Keratinocyte (primary cell): ENCODE data around the gene RNF13. TPM values are rescaled to one million over a fixed set of nuclear protein-coding genes. Genes with fewer than 3 reads are reported as not detected.
A peak's percentile ranks its signal among the peaks of the same experiment; 100 is the strongest.

Experiments
- DNase-seq: peaks from one replicate; pipeline ENCODE4 v3.0.0-alpha.2; 2011; ENCODE audit warnings: low read depth, missing footprints, low spot score
- FAIRE-seq: peaks from 2 replicates; lab custom pipeline; 2011; peaks lifted over from hg19 to GRCh38; lab: Jason Lieb, UNC
- H2AFZ ChIP-seq: 2 replicates; pipeline ENCODE4 v1.6.0; 2012; ENCODE audit warnings: low read length, control low read depth, inconsistent platforms; ENCODE audit not compliant: control insufficient read depth
- H3K27ac ChIP-seq: 2 replicates; pipeline ENCODE4 v1.5.1; 2011; ENCODE audit warnings: low read length; ENCODE audit not compliant: control insufficient read depth, insufficient read depth
- H3K27me3 ChIP-seq: 3 replicates; pipeline ENCODE4 v1.6.0; 2011; ENCODE audit warnings: low read length; ENCODE audit not compliant: control insufficient read depth, insufficient read depth; ENCODE audit errors: extremely low read depth
- H3K36me3 ChIP-seq, 2 experiments: 2 replicates in 1 of 2; 3 replicates in 1 of 2; pipeline ENCODE4 v1.5.1; 2011; ENCODE audit warnings: low read length in 2 of 2, mild to moderate bottlenecking in 1 of 2; ENCODE audit not compliant: control insufficient read depth in 2 of 2, insufficient read depth in 2 of 2; ENCODE audit errors: extremely low read depth in 1 of 2
- H3K4me1 ChIP-seq: 3 replicates; pipeline ENCODE4 v1.5.1; 2011; ENCODE audit warnings: low read length; ENCODE audit not compliant: control insufficient read depth, insufficient read depth; ENCODE audit errors: extremely low read depth
- H3K4me2 ChIP-seq: 3 replicates; pipeline ENCODE4 v1.6.0; 2011; ENCODE audit warnings: low read depth, low read length; ENCODE audit not compliant: control insufficient read depth, insufficient read depth; ENCODE audit errors: extremely low read depth
- H3K4me3 ChIP-seq, 3 experiments: fragments of 200-600 bp in 1 of 3; sonication (generic) in 1 of 3; 2 replicates in 2 of 3; 3 replicates in 1 of 3; pipeline ENCODE4 v1.5.1; 2011 to 2016; ENCODE audit warnings: low read length in 3 of 3, mild to moderate bottlenecking in 3 of 3, control low read depth in 2 of 3, inconsistent platforms in 1 of 3, low read depth in 1 of 3, mixed read lengths in 1 of 3, mixed run types in 1 of 3, moderate library complexity in 1 of 3; ENCODE audit not compliant: control insufficient read depth in 2 of 3, insufficient read depth in 2 of 3; ENCODE audit errors: extremely low read depth in 1 of 3
- H3K79me2 ChIP-seq: 2 replicates; pipeline ENCODE4 v1.6.0; 2012; ENCODE audit warnings: low read length; ENCODE audit not compliant: control insufficient read depth, insufficient read depth
- H3K9ac ChIP-seq: 3 replicates; pipeline ENCODE4 v1.6.0; 2011; ENCODE audit warnings: low read length; ENCODE audit not compliant: control insufficient read depth, insufficient read depth; ENCODE audit errors: extremely low read depth
- H3K9me1 ChIP-seq: 3 replicates; pipeline ENCODE4 v1.6.0; 2011; ENCODE audit warnings: low read length; ENCODE audit not compliant: control insufficient read depth, insufficient read depth; ENCODE audit errors: extremely low read depth
- H3K9me3 ChIP-seq: 2 replicates; pipeline ENCODE4 v1.5.1; 2012; ENCODE audit warnings: low read depth, low read length; ENCODE audit not compliant: control insufficient read depth
- H4K20me1 ChIP-seq: 3 replicates; pipeline ENCODE4 v1.6.0; 2011; ENCODE audit warnings: low read length; ENCODE audit not compliant: control insufficient read depth, insufficient read depth; ENCODE audit errors: extremely low read depth
- EZH2 ChIP-seq: IDR thresholded peaks from one replicate; pipeline ENCODE4 v1.6.1; 2012; ENCODE audit warnings: inconsistent platforms, mild to moderate bottlenecking, low read length, moderate library complexity
- dilution Hi-C: fragments of 300-500 bp; cut with MboI; formaldehyde crosslinking; loops from one replicate; pipeline ENCODE4 v1.7.0; 2020; ENCODE audit warnings: low sequenced_read_pairs; ENCODE audit not compliant: extremely low pct_ligation_motif_present
- polyA plus RNA-seq, 5 experiments: library from polyadenylated mRNA; depleted of rRNA in 3 of 5; stranded (reverse) in 3 of 5; stranded (forward) in 1 of 5; unstranded in 1 of 5; fragments of >200 nt; gene quantifications; 1 replicate in 1 of 5; 2 replicates in 3 of 5; 3 replicates in 1 of 5; pipeline versions ENCODE4 v1.2.1 to v1.2.3, GENCODE V29; 2011 to 2012; ENCODE audit warnings: missing spikeins in 2 of 5, low read depth in 1 of 5, low replicate concordance in 1 of 5
- TF ChIP-seq, protein P1 (sequence below), 3 experiments: IDR thresholded peaks in 1 of 3; conservative IDR thresholded peaks in 1 of 3; optimal IDR thresholded peaks in 1 of 3; 2 replicates in 2 of 3; 3 replicates in 1 of 3; pipeline versions ENCODE3 to v1.5.1; 2011; ENCODE audit warnings: low read length in 3 of 3, mild to moderate bottlenecking in 3 of 3, moderate library complexity in 2 of 3, control low read depth in 1 of 3, inconsistent platforms in 1 of 3; ENCODE audit not compliant: insufficient read depth in 2 of 3; ENCODE audit errors: extremely low read depth in 1 of 3

RNF13 gene
- polyA plus RNA-seq, 1 donor (not counting 4 experiments of a cell fraction or from before 2014, with no cell fraction given) = 57.4 TPM

DNA sequence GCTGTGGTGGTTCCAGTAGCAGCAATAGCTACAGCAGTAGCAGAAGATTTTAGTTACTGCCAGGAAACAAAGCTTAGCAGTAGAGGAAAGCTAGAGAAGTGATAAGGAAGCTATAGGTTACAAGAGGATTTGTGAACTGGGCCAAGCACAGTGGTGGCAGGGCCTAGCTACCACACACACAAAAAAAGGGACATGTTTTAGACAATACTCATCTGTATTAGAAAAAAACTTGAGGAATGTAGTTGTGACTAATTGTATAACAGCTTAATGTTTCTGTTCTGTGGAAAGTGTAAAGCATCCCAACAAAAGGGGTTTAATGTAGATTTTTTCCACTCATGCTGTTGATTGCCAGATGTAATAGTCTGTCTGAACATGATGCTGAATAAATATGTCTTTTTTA is 187.6 kb downstream of the RNF13 start:
- Histone ChIP-seq H3K4me1 (peaks cover 5% of the 10 kb centered on the region), H2AFZ (peak overlapping the region; percentile 30), H4K20me1 (no peaks in the 10 kb centered on the region), H3K27me3 (no peaks in the 10 kb centered on the region), H3K79me2 (no peaks in the 10 kb centered on the region), H3K27ac (no peak overlapping the region), H3K9me3 (no peaks in the 10 kb centered on the region), H3K4me2 (no peak overlapping the region), H3K4me3 (no peak overlapping the region), H3K9me1 (no peaks in the 10 kb centered on the region), H3K36me3 (no peaks in the 10 kb centered on the region), H3K9ac (no peak overlapping the region)
- dilution Hi-C loops = no loop called here
- FAIRE-seq (no peak), DNase-seq (no peak)
- no peak for TF ChIP-seq EZH2
- TF ChIP-seq, protein P1, sequence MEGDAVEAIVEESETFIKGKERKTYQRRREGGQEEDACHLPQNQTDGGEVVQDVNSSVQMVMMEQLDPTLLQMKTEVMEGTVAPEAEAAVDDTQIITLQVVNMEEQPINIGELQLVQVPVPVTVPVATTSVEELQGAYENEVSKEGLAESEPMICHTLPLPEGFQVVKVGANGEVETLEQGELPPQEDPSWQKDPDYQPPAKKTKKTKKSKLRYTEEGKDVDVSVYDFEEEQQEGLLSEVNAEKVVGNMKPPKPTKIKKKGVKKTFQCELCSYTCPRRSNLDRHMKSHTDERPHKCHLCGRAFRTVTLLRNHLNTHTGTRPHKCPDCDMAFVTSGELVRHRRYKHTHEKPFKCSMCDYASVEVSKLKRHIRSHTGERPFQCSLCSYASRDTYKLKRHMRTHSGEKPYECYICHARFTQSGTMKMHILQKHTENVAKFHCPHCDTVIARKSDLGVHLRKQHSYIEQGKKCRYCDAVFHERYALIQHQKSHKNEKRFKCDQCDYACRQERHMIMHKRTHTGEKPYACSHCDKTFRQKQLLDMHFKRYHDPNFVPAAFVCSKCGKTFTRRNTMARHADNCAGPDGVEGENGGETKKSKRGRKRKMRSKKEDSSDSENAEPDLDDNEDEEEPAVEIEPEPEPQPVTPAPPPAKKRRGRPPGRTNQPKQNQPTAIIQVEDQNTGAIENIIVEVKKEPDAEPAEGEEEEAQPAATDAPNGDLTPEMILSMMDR (optimal IDR thresholded peaks at IDR 0.05 in 1 of 3, IDR thresholded peaks at IDR 0.05 in 1 of 3, conservative IDR thresholded peaks at IDR 0.05 in 1 of 3; ENCODE audit: extremely low read depth in 1 of 3, insufficient read depth in 2 of 3, low read length in 3 of 3) = no peak

DNA sequence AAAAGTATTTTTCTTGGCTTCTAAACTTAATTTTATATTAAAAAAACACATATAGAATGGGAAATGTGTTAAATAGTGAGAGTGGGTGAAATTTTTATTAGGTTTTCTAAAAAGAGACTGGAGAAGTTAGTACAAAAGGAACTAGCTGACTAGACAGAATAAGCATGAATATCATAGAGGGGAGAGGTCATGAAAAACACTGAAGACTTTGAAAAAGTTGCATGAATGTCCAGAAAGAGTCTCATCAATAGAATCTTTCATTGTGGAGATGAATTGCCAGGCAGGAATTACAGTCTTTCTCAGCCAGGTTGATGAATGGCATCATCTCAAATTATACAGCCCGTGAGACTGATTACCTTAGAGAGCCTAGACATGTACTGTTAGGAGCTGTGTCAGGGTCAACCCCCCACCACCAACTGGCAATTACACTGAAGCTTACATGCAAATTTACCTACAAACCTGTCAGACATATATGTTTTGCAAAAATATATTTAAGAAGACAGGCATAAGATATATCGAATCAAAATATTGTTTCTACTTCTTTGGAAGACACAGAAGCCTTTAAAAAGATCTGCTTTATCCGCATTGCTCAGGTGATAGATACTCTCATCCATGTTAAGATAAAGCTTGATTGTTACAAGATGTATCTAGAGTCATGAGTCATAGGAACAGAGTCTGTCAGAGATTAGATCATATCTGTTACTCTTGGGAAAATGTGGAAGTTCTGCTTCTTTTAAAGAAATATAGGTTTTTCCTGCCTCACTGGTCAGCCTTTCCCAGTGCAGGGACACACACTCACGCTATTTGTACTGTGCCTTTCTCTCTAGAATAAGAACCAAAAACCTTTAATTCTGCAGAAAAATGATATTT is 192.5 kb downstream of the RNF13 start:
- Histone ChIP-seq H3K27ac (peak overlapping the region; percentile 65), H3K9ac (no peak overlapping the region), H3K79me2 (no peaks in the 10 kb centered on the region), H3K9me1 (peaks cover 2% of the 10 kb centered on the region), H3K27me3 (no peaks in the 10 kb centered on the region), H3K36me3 (no peaks in the 10 kb centered on the region), H3K9me3 (no peaks in the 10 kb centered on the region), H3K4me3 (no peak overlapping the region), H3K4me1 (peaks cover 17% of the 10 kb centered on the region), H4K20me1 (no peaks in the 10 kb centered on the region), H3K4me2 (peak overlapping the region; percentile 39), H2AFZ (peak overlapping the region; percentile 44)
- TF ChIP-seq EZH2 = no peak
- TF ChIP-seq, protein P1 (optimal IDR thresholded peaks at IDR 0.05 in 1 of 3, IDR thresholded peaks at IDR 0.05 in 1 of 3, conservative IDR thresholded peaks at IDR 0.05 in 1 of 3; ENCODE audit: extremely low read depth in 1 of 3, insufficient read depth in 2 of 3, low read length in 3 of 3) = no peak
- FAIRE-seq (peak; percentile 87), DNase-seq (no peak)
- dilution Hi-C loops = no loop called here
